HFFc6 (cell line): ENCODE results near the gene KRT84. TPM values are rescaled to one million over a fixed set of nuclear protein-coding genes. Genes with fewer than 3 reads are reported as not detected.

Experiments
- DNase-seq: peaks from one replicate; pipeline ENCODE4 v3.0.0-alpha.2; 2018
- H3K27ac Mint-ChIP-seq: 2 replicates; pipeline ENCODE4 v1.8.0; 2020; ENCODE audit warnings: mild to moderate bottlenecking, mixed read lengths
- H3K27me3 Mint-ChIP-seq: 2 replicates; pipeline ENCODE4 v1.8.0; 2021; ENCODE audit warnings: mild to moderate bottlenecking, moderate library complexity, mixed read lengths; ENCODE audit not compliant: insufficient read depth
- H3K36me3 Mint-ChIP-seq: 2 replicates; pipeline ENCODE4 v1.8.0; 2021; ENCODE audit warnings: low read depth, mixed read lengths
- H3K4me1 Mint-ChIP-seq: 2 replicates; pipeline ENCODE4 v1.8.0; 2020; ENCODE audit warnings: low read depth, mixed read lengths
- H3K4me3 Mint-ChIP-seq: 2 replicates; pipeline ENCODE4 v1.8.0; 2020; ENCODE audit warnings: mild to moderate bottlenecking, moderate library complexity, mixed read lengths
- H3K9me3 Mint-ChIP-seq: 2 replicates; pipeline ENCODE4 v1.8.0; 2020; ENCODE audit warnings: mild to moderate bottlenecking, mixed read lengths
- total RNA-seq, 6 experiments: library from RNA; stranded (reverse); fragmentation: NEBNext Ultra II Directional; extraction: Animal tissue kit (Norgen Biotek cat#: 25700); gene quantifications; 2 replicates in 1 of 6; 3 replicates in 5 of 6; pipeline ENCODE4 v1.2.3, GENCODE V29; 2021
- TF ChIP-seq, protein P1 (sequence below): fragments of 200-600 bp; sonication (generic); IDR thresholded peaks from 2 replicates; pipeline ENCODE4 v1.5.0; 2021; ENCODE audit warnings: antibody characterized with exemption, mild to moderate bottlenecking

KRT84 gene
- total RNA-seq, 6 experiments from 2014 or later: not detected

GRCh38 chr12:52372216-52373154, 13.0 kb downstream of the KRT84 start:
- peaks cover 42% of the 10 kb centered on the region for H3K27me3 Mint-ChIP-seq
- H3K4me3 Mint-ChIP-seq: no peak overlapping the region
- DNase-seq: peak; percentile 83
- H3K36me3 Mint-ChIP-seq: no peaks in the 10 kb centered on the region
- TF ChIP-seq, protein P1, sequence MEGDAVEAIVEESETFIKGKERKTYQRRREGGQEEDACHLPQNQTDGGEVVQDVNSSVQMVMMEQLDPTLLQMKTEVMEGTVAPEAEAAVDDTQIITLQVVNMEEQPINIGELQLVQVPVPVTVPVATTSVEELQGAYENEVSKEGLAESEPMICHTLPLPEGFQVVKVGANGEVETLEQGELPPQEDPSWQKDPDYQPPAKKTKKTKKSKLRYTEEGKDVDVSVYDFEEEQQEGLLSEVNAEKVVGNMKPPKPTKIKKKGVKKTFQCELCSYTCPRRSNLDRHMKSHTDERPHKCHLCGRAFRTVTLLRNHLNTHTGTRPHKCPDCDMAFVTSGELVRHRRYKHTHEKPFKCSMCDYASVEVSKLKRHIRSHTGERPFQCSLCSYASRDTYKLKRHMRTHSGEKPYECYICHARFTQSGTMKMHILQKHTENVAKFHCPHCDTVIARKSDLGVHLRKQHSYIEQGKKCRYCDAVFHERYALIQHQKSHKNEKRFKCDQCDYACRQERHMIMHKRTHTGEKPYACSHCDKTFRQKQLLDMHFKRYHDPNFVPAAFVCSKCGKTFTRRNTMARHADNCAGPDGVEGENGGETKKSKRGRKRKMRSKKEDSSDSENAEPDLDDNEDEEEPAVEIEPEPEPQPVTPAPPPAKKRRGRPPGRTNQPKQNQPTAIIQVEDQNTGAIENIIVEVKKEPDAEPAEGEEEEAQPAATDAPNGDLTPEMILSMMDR: peak; percentile 90
- H3K27ac Mint-ChIP-seq: no peak overlapping the region
- peaks cover 13% of the 10 kb centered on the region; the same call in 1 of the 2 replicates for H3K4me1 Mint-ChIP-seq
- H3K9me3 Mint-ChIP-seq: no peaks in the 10 kb centered on the region

DNA sequence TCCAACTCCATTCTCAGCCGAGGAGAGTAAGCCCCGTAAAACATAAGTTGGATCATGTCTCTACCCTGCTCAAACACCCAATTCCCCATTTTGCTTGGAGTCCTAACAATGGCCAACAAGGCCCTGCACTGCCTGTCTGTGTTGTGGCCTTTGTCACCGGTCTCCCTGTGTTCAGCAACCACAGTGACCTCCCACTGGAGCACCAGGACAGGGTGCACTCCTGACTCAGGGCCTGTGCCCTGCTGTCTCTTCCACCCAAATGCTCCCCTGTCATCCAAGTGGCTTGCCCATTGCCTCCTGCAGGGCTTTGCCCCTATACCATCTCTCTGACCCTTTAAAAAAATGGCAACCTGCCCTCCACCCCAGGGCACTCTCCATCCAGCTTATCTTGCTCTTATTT, 13.7 kb downstream of the KRT84 start:
- no peaks in the 10 kb centered on the region for H3K36me3 Mint-ChIP-seq
- no peak for DNase-seq
- no peak overlapping the region for H3K4me3 Mint-ChIP-seq
- H3K9me3 Mint-ChIP-seq: no peaks in the 10 kb centered on the region
- TF ChIP-seq, protein P1: no peak
- H3K27me3 Mint-ChIP-seq: peaks cover 35% of the 10 kb centered on the region
- H3K27ac Mint-ChIP-seq: no peak overlapping the region
- peaks cover 13% of the 10 kb centered on the region; the same call in 1 of the 2 replicates for H3K4me1 Mint-ChIP-seq

DNA sequence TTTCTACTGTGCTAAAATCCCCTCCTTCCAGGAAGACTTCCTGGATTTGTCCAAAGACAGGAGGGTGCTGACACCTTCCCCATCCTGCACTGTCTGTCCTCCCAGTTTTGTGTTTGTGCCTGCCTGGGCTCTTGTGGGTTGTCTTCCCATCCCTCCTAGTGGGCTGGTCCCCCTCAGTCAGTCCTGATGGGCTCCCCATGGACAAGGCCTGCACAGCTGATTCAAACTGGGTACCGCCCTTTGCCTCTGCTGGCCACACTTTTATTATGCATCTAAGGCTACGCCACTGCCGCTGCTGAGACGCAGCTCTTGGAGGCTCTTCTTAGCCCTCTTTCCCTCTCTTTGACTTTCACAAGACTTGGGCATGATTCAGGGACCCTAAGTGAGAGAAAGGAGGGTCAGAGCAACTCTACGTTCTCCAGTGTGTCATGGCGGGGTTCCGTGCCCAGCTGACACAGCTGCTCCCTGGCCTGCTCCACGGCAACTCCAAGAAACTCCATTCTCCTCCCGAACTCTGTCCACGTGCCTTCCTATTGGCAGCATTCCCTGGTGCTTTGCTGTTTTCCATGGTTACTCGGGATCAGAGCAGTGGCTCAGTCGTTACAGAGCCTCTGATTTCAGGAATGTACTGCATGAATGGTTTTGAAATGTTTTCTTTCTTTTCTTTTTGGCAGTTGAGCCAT, 14.4 kb downstream of the KRT84 start:
- DNase-seq: peak; percentile 13
- no peak overlapping the region for H3K4me3 Mint-ChIP-seq
- peak overlapping the region; percentile 37; the same call in 1 of the 2 replicates for H3K27ac Mint-ChIP-seq
- TF ChIP-seq, protein P1: no peak
- peaks cover 13% of the 10 kb centered on the region; the same call in 1 of the 2 replicates for H3K4me1 Mint-ChIP-seq
- H3K27me3 Mint-ChIP-seq: peaks cover 30% of the 10 kb centered on the region
- H3K9me3 Mint-ChIP-seq: no peaks in the 10 kb centered on the region
- H3K36me3 Mint-ChIP-seq: no peaks in the 10 kb centered on the region

- no peak overlapping the region for H3K4me3 Mint-ChIP-seq
- DNase-seq: no peak
- H3K36me3 Mint-ChIP-seq: no peaks in the 10 kb centered on the region
- no peak overlapping the region for H3K27ac Mint-ChIP-seq
- peaks cover 32% of the 10 kb centered on the region for H3K27me3 Mint-ChIP-seq
- peaks cover 13% of the 10 kb centered on the region; the same call in 1 of the 2 replicates for H3K4me1 Mint-ChIP-seq
- TF ChIP-seq, protein P1: no peak
- no peaks in the 10 kb centered on the region for H3K9me3 Mint-ChIP-seq
Measured at GRCh38 chr12:52369809-52370208, 15.6 kb downstream of the KRT84 start.

GRCh38 chr12:52369211-52369610, 16.2 kb downstream of the KRT84 start:
- Mint-ChIP-seq H3K36me3 (no peaks in the 10 kb centered on the region), H3K27me3 (peaks cover 32% of the 10 kb centered on the region), H3K27ac (no peak overlapping the region), H3K4me1 (peaks cover 13% of the 10 kb centered on the region; the same call in 1 of the 2 replicates), H3K9me3 (no peaks in the 10 kb centered on the region), H3K4me3 (no peak overlapping the region)
- TF ChIP-seq, protein P1: no peak
- DNase-seq: no peak
